A673 (cell line): ENCODE measurements around the gene SPTAN1.

Source experiments
- CTCF ChIP-seq: fragments of 300-800, 200-600 bp; sonication (generic); conservative IDR thresholded peaks from 2 replicates; pipeline ENCODE4 v1.5.1; 2017; ENCODE audit warnings: low read depth, mild to moderate bottlenecking, antibody characterized with exemption, low read length, moderate library complexity, mixed read lengths
- EZH2 ChIP-seq: fragments of 200-600 bp; sonication (generic); IDR thresholded peaks from 2 replicates; pipeline ENCODE4 v1.6.1; 2017; ENCODE audit warnings: borderline replicate concordance, low read depth, mild to moderate bottlenecking, mixed read lengths, antibody characterized with exemption, low read length; ENCODE audit not compliant: poor library complexity, severe bottlenecking

DNA sequence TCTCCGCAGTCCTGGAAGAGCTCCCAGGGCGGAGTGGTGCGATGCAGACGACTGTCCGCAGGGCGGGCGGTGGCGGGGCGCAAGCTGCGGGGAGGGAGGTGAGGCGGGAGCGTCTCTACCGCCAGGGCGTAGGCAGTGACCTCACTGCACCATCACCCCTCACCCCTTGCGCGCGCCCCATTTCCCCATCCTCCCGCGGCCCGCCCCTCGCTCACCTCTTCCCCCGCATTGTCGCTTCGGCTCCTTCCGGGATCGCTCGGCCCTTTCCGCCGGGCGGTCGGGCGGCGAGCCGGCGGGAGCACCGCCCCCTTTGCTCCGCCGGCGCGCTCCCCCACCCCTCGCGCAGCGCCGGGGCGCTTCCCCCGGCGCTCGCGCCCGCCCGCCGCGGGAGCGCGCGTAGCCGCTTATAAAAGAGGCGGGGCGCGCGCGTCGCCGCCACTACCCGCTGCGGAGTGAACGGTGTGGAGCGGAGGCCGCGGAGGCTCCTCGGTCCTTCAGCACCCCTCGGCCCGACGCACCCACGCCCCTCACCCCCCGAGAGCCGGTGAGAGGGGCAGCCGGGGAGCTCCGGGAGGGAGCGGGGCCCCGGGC is at the start of gene SPTAN1:
- TF ChIP-seq CTCF (no peak), EZH2 (no peak)
